Right lobe of liver (tissue), 6 donors: ENCODE measurements around the gene RIBC2. TPM values are rescaled to one million over a fixed set of nuclear protein-coding genes. Genes with fewer than 3 reads are reported as not detected.
A peak's percentile ranks its signal among the peaks of the same experiment; 100 is the strongest.

Experiments used
- ATAC-seq, 4 donors: fragments of 200-7000 bp; cut with Tn5 transposase; one replicate each; pipeline ENCODE4 v1.9.1; 2020; ENCODE audit warnings: mild to moderate bottlenecking in 4 of 4, moderate library complexity in 4 of 4
- DNase-seq, 3 donors: peaks; one replicate each; pipeline ENCODE4 v3.0.0-alpha.2; 2020
- H3K27ac ChIP-seq, 3 donors: fragments of 200-600 bp; one replicate each; pipeline ENCODE4 v1.8.0; 2022
- H3K27me3 ChIP-seq, 2 donors: fragments of 200-600 bp; one replicate each; pipeline ENCODE4 v1.8.0; 2022
- H3K36me3 ChIP-seq, 4 donors: fragments of 200-600 bp; sonication (generic) in 1 of 4; one replicate each; pipeline versions ENCODE4 v1.5.1 to v1.8.0; 2017 to 2022; ENCODE audit warnings: control low read depth in 1 of 4
- H3K4me1 ChIP-seq, 4 donors: fragments of 200-600 bp; sonication (generic) in 1 of 4; one replicate each; pipeline versions ENCODE4 v1.5.1 to v1.8.0; 2017 to 2022; ENCODE audit warnings: control low read depth in 1 of 4
- H3K4me3 ChIP-seq, 3 donors: fragments of 200-600 bp; one replicate each; pipeline ENCODE4 v1.8.0; 2022
- H3K9me3 ChIP-seq, 4 donors: fragments of 200-600 bp; sonication (generic) in 1 of 4; one replicate each; pipeline versions ENCODE4 v1.5.1 to v1.8.0; 2017 to 2022; ENCODE audit warnings: control low read depth in 1 of 4
- CTCF ChIP-seq, 4 donors: fragments of 200-600 bp in 3 of 4; fragments of 450-650 bp in 1 of 4; IDR thresholded peaks; one replicate each; pipeline versions ENCODE4 v1.5.1 to v1.8.0; 2016 to 2022; ENCODE audit warnings: antibody characterized with exemption in 4 of 4, mild to moderate bottlenecking in 2 of 4
- POLR2A ChIP-seq: fragments of 450-650 bp; IDR thresholded peaks from one replicate; pipeline ENCODE4 v1.6.1; 2017; ENCODE audit warnings: antibody characterized with exemption, mild to moderate bottlenecking
- WGBS: methylation state at CpG from one replicate; pipeline ENCODE4 v1.1.6; 2018; ENCODE audit warnings: low coverage, low lambda C conversion rate; ENCODE audit not compliant: insufficient coverage; ENCODE audit errors: missing lambda C conversion rate; 5-methylcytosine and 5-hydroxymethylcytosine counted together
- intact Hi-C, 2 donors: fragments of 100-400 bp; cut with DNase I; formaldehyde crosslinking; loops; one replicate each; pipeline versions ENCODE4 v1.11.2 to v1.14.1; 2022
- total RNA-seq, 6 experiments: library from RNA; depleted of rRNA in 2 of 6; stranded (reverse); fragments of >200 nt in 2 of 6; fragmentation: NEBNext Ultra II Directional in 3 of 6; extraction: Animal tissue kit (Norgen Biotek cat#: 25700) in 3 of 6; gene quantifications; one replicate each; pipeline versions ENCODE4 v1.1.0 to v1.2.4, GENCODE V29; 2016 to 2023
- donor health status: DM: no; HTN: yes; CAD: no.
- donor health status: DM: no; HTN: no; CAD: no.
- donor health status: DM: no; HTN: no; CAD: no.
- donor health status: DM: no; HTN: yes; CAD: no.
- donor health status: DM: no; HTN: yes; CAD: no.

RIBC2 gene
- total RNA-seq, 6 experiments from 2014 or later: 0.18 to 0.87 TPM; not detected in 4

GRCh38 chr22:45441138-45441537, 27.6 kb downstream of the RIBC2 start:
- DNase-seq: peak in 2 of 3 donors; percentile 50 to 59
- Histone ChIP-seq H3K36me3 (no peaks in the 10 kb centered on the region), H3K4me1 (no peaks in the 10 kb centered on the region), H3K9me3 (no peaks in the 10 kb centered on the region), H3K27ac (no peak overlapping the region), H3K4me3 (no peak overlapping the region), H3K27me3 (no peaks in the 10 kb centered on the region)
- ATAC-seq: peak; percentile 89 to 93 (median 90)
- WGBS: 5% methylated on average over 7 of the region's 10 CpGs
- intact Hi-C loops: loop anchor here in 1 of 2 donors (5.0 kb wide), 1 partner anchor 111 kb away; no protein-coding TSS in a partner anchor
- TF ChIP-seq CTCF (IDR thresholded peaks at IDR 0.05) (peak; percentile 49 to 79 (median 62)), POLR2A (no peak)

- 77% methylated on average over 5 of the region's 5 CpGs for WGBS
- H3K4me3 ChIP-seq: no peak overlapping the region
- TF ChIP-seq POLR2A (no peak), CTCF (IDR thresholded peaks at IDR 0.05) (no peak)
- H3K36me3 ChIP-seq: no peaks in the 10 kb centered on the region
- H3K27me3 ChIP-seq: no peaks in the 10 kb centered on the region
- intact Hi-C loops: loop anchor here in 1 of 2 donors (5.0 kb wide), 1 partner anchor 110 kb away; no protein-coding TSS in a partner anchor
- no peak overlapping the region for H3K27ac ChIP-seq
- no peak for ATAC-seq
- H3K9me3 ChIP-seq: no peaks in the 10 kb centered on the region
- H3K4me1 ChIP-seq: no peaks in the 10 kb centered on the region
- no peak for DNase-seq
Measured at GRCh38 chr22:45442116-45442515, 28.6 kb downstream of the RIBC2 start.

GRCh38 chr22:45444168-45444567, 30.7 kb downstream of the RIBC2 start:
- Histone ChIP-seq H3K27ac (no peak overlapping the region), H3K27me3 (no peaks in the 10 kb centered on the region), H3K4me1 (no peaks in the 10 kb centered on the region), H3K4me3 (no peak overlapping the region), H3K9me3 (no peaks in the 10 kb centered on the region), H3K36me3 (no peaks in the 10 kb centered on the region)
- DNase-seq: no peak
- 74% methylated on average over 3 of the region's 3 CpGs for WGBS
- intact Hi-C loops: loop anchor here in 1 of 2 donors (5.0 kb wide), 1 partner anchor 108 kb away; no protein-coding TSS in a partner anchor
- TF ChIP-seq CTCF (IDR thresholded peaks at IDR 0.05) (no peak), POLR2A (no peak)
- ATAC-seq: no peak

- Histone ChIP-seq H3K9me3 (no peaks in the 10 kb centered on the region), H3K27me3 (no peaks in the 10 kb centered on the region), H3K4me1 (no peaks in the 10 kb centered on the region), H3K36me3 (no peaks in the 10 kb centered on the region), H3K4me3 (no peak overlapping the region), H3K27ac (no peak overlapping the region)
- no peak for TF ChIP-seq POLR2A
- no peak for TF ChIP-seq CTCF (IDR thresholded peaks at IDR 0.05)
- 74% methylated on average over 4 of the region's 14 CpGs for WGBS
- intact Hi-C loops: loop anchor here in 1 of 2 donors (5.0 kb wide), 1 partner anchor 107 kb away; no protein-coding TSS in a partner anchor
- DNase-seq (no peak), ATAC-seq (no peak)
Measured at GRCh38 chr22:45445031-45445710, 31.7 kb downstream of the RIBC2 start.
